NCI-H526 treated with DMSO at 0.1 percent for 48 hours (cell line): Measurements from ENCODE around the gene UFC1.

ENCODE experiments used
- DNase-seq: peaks from one replicate; lab custom pipeline; 2025; lab: John Stamatoyannopoulos, UW

UFC1 gene

DNA sequence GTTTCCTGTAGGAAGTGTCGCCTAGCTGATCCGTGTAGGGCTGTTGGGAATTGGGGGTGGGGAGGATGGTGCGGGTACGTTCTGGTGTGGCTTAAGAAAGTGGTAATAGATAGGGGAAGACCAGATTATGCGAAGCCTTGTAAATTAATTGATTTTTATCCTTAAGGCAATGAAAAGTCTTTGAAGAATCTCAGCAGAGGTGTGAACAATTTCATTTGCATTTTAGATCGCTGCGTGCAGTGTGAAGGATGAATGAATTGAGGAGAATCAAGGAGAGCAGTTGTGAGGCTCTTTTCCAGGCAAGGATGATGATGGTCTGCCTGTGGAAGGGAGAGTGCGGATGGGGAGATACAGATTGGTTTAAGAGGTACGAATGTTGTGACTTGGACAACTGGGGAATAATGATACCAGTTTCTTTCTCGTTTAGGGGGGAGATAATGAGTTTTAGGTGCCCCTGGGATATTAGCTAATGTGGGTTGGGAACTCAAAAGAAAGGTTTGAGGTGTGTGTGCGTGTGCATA is 20.5 kb upstream of the UFC1 start:
- DNase-seq: peak; percentile 73

- no peak for DNase-seq
Observed at GRCh38 chr1:161137881-161138280, 15.9 kb upstream of the UFC1 start.

GRCh38 chr1:161138431-161138830 is 15.3 kb upstream of the UFC1 start:
- no peak for DNase-seq

GRCh38 chr1:161139766-161140165 is 14.0 kb upstream of the UFC1 start:
- DNase-seq: peak; percentile 29

DNA sequence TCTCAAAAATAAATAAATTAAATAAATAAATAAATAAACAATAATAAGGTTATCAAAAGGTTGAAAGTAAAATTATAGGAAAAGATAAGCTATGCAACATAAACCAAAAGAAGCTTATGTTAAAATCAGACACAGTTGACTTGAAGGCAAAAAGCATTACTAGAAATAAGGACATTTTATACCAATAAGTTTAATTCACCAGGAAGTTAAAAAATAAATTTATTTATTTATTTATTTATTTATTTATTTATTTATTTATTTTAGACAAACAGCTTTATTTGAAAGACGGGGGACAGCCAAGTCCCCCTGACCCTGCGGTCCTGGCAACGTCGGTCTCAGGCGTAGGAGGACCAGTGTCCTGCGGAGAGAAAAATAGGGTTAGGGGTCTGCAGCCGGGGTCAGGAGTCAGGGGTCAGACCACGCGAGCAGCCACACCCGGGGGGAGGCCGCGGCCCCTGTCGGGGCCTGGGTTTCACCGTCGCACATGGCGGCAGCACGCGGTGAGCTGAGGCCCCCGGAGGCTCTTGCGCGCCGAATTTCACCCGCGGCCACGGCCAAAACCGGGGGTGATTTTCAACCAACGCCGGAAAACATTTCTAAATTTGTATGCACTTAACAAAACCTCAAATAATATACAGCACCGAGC is 12.9 kb upstream of the UFC1 start:
- DNase-seq: no peak

DNA sequence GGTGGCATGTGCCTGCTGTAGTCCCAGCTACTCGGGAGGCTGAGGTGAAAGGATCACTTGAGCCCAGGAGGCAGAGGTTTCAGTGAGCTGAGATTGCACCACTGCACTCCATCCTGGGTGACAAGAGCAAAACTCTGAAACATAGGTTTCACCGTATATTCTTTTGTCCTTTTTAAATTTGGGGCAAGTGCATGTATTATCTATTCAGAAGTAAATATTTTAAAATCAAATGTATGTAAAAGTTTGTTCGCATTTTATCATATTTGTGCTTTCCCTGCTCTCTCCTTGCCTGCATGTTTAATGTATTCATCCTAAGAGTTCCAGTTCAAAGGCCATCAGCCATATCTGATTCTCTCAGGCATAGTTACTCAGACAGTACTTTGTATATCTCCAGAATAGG is 7.9 kb upstream of the UFC1 start:
- no peak for DNase-seq

DNA sequence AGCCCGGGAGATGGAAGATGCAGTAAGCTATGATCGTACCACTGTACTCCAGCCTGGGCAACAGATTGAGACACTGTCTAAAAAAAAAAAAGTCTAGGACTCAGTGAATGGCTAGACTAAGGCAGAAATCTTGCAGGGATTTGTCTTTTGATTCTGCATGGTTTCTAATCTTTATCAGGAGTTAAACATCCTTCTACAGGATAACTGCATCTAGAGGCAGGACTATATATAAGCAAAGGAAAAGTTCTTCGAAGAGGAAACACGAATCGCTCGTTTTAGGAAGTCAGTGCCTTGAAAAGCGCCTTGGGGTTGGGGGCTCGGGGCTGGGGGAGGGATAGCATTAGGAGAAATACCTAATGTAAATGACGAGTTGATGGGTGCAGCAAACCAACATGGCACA is 602 bp upstream of the UFC1 start:
- no peak for DNase-seq

DNA sequence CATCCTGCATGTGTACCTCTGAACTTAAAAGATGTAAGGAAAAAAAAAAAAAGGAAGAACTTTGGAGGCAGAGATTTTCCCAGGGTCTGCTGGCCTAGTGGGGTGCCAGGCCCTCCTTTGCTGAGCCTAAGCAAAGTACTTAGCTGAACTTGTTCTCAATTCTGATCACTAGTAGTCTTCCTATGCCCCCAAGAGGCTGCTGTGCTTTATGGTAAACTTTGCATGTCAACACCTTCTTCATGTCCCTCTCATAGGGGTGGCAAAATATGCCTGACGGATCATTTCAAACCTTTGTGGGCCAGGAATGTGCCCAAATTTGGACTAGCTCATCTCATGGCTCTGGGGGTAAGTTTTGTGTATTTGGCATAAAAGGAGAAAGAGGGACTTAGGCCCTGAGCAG is 4.1 kb downstream of the UFC1 start:
- no peak for DNase-seq

- DNase-seq: no peak
Observed at GRCh38 chr1:161158316-161159010, 4.7 kb downstream of the UFC1 start.

- peak; percentile 94 for DNase-seq
Observed at GRCh38 chr1:161159087-161159912, 5.5 kb downstream of the UFC1 start, which contains the start of gene USP21. Gene USP21 (plus strand): TSS chr1:161159500. CDS start chr1:161160641, 1,141 bp downstream.

GRCh38 chr1:161159913-161160243 is 6.1 kb downstream of the UFC1 start:
- DNase-seq: no peak

- DNase-seq: no peak
Observed at GRCh38 chr1:161160671-161161145, 6.9 kb downstream of the UFC1 start.

DNA sequence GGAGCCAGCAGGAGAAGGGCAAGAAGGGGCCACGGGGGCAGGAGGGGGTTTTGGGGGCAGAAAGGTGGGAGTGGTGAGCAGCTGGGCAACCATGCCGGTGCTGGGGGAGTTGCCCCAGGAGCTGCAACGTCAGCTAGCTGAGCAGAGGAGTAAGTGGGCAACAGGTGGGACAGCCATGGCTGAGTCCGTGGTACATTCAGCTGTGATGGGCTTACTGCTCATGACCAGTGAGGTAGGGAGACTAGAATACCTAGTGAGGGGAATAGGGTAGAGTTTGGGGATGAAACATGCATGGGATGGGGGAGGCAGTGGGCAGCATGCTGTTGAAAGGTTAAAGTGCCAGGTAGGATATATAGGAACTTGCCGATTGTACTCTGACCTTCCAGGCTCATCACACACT is 7.9 kb downstream of the UFC1 start:
- DNase-seq: no peak

DNA sequence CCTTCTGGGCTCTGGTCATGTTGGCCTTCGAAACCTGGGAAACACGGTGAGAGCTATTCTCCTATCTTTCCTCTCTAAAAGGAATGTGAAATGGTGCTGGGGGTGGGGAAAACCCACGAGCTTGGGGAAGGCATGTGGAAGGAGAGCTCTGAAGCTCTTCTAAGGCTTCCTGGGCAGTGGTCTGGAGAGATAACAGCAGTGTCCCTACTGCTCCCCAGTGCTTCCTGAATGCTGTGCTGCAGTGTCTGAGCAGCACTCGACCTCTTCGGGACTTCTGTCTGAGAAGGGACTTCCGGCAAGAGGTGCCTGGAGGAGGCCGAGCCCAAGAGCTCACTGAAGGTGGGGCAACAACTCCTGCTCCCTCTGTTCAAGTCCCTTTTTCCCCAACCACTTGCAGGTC is 8.3 kb downstream of the UFC1 start:
- no peak for DNase-seq

GRCh38 chr1:161162806-161163205 is 9.0 kb downstream of the UFC1 start:
- DNase-seq: no peak

DNA sequence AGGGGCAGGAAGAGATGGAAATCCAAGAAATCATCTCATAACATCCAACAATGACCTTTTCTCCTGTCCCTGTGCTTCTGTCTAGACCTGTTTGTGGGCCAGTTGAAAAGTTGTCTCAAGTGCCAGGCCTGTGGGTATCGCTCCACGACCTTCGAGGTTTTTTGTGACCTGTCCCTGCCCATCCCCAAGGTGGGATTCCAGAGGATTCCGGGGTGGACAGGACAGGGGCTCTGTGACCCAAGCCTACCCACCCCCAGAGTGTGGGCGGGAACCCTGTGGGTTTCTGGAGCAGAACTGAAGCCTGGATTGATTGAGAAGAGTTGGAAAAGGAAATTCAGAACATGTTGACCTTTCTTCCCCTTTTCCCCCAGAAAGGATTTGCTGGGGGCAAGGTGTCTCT is 10.0 kb downstream of the UFC1 start:
- DNase-seq: no peak

DNA sequence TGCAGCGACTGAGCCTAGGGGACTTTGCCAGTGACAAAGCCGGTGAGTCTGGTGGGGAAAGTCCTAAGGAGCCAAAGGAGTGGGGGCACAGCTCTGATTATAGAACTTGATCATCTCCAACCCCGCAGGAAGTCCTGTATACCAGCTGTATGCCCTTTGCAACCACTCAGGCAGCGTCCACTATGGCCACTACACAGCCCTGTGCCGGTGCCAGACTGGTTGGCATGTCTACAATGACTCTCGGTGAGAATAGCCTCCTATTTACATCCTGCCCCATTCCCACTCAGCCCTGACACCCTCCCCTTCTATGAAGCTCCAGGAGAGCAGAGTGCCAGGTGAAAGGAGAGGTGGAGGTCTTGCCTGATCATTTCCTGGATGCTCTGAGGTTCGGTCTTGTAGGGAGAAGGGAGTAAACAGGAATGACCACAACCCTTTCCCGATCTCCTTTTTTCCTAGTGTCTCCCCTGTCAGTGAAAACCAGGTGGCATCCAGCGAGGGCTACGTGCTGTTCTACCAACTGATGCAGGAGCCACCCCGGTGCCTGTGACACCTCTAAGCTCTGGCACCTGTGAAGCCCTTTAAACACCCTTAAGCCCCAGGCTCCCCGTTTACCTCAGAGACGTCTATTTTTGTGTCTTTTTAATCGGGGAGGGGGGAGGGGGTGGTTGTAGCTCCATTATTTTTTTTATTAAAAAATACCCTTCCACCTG is 11.3 kb downstream of the UFC1 start:
- no peak for DNase-seq

- peak; percentile 100 for DNase-seq
Observed at GRCh38 chr1:161165742-161166668, 12.2 kb downstream of the UFC1 start, which contains the start of gene PPOX. Gene PPOX (plus strand): TSS chr1:161166426. CDS start chr1:161166848, 422 bp downstream.

- no peak for DNase-seq
Observed at GRCh38 chr1:161166669-161167548, 13.1 kb downstream of the UFC1 start.

GRCh38 chr1:161168906-161169305 is 15.1 kb downstream of the UFC1 start:
- DNase-seq: no peak
